ENCODE measurements around the gene GADD45B. TPM values are rescaled to one million over a fixed set of nuclear protein-coding genes. Genes with fewer than 3 reads are reported as not detected.
"Not testable (repeated sequence)": the region's sequence is repeated elsewhere in the genome, so short reads cannot be mapped to it uniquely, and the experiment has no call there.

The GADD45B gene
- total RNA-seq, 1 experiment from 2014 or later: 132 TPM

DNA sequence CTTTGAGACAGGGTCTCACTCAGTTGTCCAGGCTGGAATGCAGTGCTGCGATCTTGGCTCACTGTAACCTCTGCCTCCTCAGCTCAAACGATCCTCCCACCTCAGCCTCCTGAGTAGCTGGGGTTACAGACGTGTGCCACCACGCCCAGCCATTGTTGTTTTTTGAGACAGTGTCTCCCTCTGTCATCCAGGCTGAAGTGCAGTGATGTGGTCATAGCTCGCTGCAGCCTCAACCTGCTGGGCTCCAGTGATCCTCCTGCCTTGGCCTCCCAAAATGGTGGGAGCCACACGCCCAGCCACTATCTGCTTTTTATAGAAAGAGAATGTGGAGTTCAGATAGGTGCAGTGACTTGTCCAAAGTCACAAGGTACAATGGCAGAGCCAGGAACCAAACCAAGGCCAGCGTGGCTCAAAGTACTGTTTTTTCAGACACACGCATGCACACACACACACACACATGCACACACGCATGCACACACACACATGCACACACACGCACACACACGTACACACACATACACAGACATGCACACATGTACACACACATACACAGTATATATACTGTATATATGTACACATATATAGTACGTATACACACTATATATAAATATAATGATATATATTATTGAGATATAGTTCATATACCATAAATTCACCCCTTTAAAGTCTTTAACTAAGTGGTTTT, 6.6 kb downstream of the GADD45B start:
- Histone ChIP-seq H3K4me1 (replicated peaks) (peaks cover 20% of the 10 kb centered on the region), H3K4me3 (no peak overlapping the region), H3K36me3 (peaks cover 17% of the 10 kb centered on the region), H3K27ac (no peak overlapping the region), H3K9me3 (replicated peaks) (peaks cover 11% of the 10 kb centered on the region), H3K27me3 (replicated peaks) (no peaks in the 10 kb centered on the region)
- DNase-seq (ENCODE audit: low read depth in 1 of 2, low spot score in 2 of 2): no peak

DNA sequence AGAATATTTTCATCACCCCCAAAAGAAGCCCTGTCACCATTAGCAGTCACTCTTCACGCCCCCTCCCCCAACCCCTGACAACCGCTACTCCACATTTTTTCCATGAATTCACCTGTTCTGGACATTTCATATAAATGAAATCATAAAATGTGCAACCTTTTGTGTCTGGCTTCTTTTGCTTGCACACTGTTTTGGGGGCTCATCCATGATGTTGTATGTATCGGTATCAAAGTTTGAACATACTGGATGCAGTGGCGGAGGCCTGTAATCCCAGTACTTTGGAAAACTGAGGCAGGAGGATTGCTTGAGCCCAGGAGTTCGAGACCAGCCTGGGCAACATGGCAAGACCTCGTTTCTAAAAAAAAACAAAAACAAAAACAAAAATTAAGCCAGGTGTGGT, 7.2 kb downstream of the GADD45B start:
- Histone ChIP-seq H3K27ac (no peak overlapping the region), H3K27me3 (replicated peaks) (no peaks in the 10 kb centered on the region), H3K4me1 (replicated peaks) (peaks cover 20% of the 10 kb centered on the region), H3K9me3 (replicated peaks) (peaks cover 11% of the 10 kb centered on the region), H3K4me3 (no peak overlapping the region), H3K36me3 (peaks cover 11% of the 10 kb centered on the region)
- no peak for DNase-seq (ENCODE audit: low read depth in 1 of 2, low spot score in 2 of 2)

DNA sequence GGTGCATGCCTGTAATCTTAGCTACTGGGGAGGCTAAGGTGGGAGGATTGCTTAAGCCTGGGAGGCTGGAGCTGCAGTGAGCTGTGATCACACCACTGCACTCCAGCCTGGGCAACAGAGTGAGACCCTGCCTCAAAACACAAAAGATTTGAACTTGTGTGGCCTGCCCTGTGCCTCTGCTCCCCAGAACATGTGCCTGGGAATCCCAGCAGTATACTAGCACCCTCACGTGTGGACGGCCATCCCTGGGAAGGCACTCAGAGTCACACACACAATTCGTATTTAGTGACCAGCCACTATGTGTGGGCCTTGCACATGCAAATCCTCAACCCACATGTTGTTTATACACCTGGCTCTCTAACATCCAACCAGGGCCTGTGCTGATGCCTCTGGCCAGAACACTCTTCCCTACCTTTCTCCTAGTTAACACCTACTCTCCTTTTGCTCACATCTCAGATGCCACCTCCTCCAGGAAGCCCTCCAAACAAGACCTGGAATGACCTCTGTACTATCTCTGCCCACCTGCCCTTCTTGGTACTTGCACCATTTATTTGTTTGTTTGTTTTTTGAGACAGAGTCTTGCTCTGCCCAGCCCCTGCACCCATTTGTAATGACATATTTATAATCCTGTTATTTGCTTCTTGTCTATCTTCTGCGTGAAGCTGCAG, 7.7 kb downstream of the GADD45B start:
- peaks cover 6% of the 10 kb centered on the region for H3K36me3 ChIP-seq
- peaks cover 20% of the 10 kb centered on the region for H3K4me1 ChIP-seq (replicated peaks)
- no peaks in the 10 kb centered on the region for H3K27me3 ChIP-seq (replicated peaks)
- H3K27ac ChIP-seq: no peak overlapping the region
- DNase-seq (ENCODE audit: low read depth in 1 of 2, low spot score in 2 of 2): no peak
- no peak overlapping the region for H3K4me3 ChIP-seq
- H3K9me3 ChIP-seq (replicated peaks): peaks cover 11% of the 10 kb centered on the region

DNA sequence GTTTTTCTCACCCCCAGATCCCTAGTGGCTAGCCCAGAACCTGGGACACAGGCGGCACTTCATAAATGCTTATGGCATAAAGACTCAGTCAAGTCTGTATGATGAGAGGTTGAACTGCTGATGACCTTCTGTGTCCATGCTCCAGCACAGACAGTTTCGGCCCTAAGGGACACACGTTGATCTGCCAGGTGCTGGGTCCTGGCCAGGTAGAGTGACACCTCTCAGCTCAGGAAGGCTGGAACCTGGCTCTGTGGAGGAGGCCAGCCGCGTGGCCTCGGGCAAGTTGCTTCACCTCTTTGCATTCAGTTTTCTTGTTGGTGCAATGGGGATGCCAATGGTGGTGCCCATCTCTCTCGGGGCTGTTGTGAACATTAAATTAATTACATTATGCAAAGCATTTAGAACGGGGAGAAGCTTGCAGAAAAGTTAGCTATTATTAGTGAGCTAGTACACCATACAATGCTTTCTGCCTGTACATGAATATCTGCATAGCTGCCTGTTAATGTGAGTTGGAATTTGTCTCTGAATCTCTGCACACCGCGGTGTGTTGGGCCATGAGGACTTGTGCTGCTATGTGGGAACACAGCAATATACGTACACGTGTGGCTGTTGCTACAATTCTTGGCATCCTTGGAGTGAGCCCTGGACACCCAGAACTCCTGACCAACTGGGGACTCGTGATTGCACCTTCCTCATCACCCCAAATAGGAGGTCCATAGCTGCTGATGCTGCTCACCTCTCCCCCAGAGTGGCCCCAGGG, 8.4 kb downstream of the GADD45B start:
- Histone ChIP-seq H3K9me3 (replicated peaks) (peaks cover 11% of the 10 kb centered on the region), H3K4me3 (no peak overlapping the region), H3K4me1 (replicated peaks) (peaks cover 21% of the 10 kb centered on the region), H3K36me3 (no peaks in the 10 kb centered on the region; the same call in 1 of the 2 replicates), H3K27me3 (replicated peaks) (no peaks in the 10 kb centered on the region), H3K27ac (no peak overlapping the region)
- DNase-seq (ENCODE audit: low read depth in 1 of 2, low spot score in 2 of 2): no peak

DNA sequence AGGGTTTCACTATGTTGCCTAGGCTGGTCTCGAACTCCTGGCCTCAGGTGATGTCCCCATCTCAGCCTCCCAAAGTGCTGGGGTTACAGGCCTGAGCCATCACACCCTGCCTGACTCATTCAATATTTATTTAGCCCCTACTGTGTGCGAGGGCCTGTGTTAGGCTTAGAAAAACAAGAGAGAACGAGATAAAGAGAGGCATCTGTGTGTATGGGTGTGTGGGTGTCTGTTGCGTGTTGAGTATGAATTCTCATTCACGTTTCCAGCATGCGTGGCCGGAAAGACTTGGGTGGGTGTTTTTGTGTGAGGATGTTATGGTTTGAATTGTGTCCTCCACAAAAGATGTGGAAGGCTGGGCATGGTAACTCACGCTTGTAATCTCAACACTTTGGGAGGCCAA, 9.5 kb downstream of the GADD45B start:
- no peaks in the 10 kb centered on the region for H3K36me3 ChIP-seq
- no peak overlapping the region for H3K27ac ChIP-seq
- H3K27me3 ChIP-seq (replicated peaks): no peaks in the 10 kb centered on the region
- peaks cover 11% of the 10 kb centered on the region for H3K9me3 ChIP-seq (replicated peaks)
- no peak for DNase-seq (ENCODE audit: low read depth in 1 of 2, low spot score in 2 of 2)
- H3K4me3 ChIP-seq: no peak overlapping the region
- peaks cover 20% of the 10 kb centered on the region for H3K4me1 ChIP-seq (replicated peaks)

DNA sequence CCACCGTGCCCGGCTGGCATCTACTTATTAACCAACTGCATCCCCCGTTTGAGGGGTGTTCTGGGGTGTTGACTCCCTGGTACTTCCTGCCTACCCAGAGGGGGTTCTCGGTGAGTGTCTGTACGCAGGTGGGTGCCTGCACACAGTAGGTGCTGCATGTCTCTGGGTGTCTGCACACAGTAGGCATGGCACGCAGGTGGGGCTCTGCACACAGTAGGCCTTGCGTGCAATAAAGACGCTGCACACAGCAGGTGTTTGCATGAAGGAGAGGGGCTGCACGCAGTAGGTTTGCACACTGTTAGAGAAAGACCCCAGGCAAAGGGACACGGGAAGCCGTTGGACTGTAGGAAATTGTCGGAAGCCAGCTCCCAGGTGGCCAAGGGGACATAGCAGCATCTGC, 11.2 kb downstream of the GADD45B start:
- H3K27ac ChIP-seq: no peak overlapping the region
- H3K27me3 ChIP-seq (replicated peaks): no peaks in the 10 kb centered on the region
- peaks cover 11% of the 10 kb centered on the region for H3K9me3 ChIP-seq (replicated peaks)
- peaks cover 30% of the 10 kb centered on the region for H3K4me1 ChIP-seq (replicated peaks)
- DNase-seq (ENCODE audit: low read depth in 1 of 2, low spot score in 2 of 2): no peak
- H3K36me3 ChIP-seq: no peaks in the 10 kb centered on the region
- no peak overlapping the region for H3K4me3 ChIP-seq

DNA sequence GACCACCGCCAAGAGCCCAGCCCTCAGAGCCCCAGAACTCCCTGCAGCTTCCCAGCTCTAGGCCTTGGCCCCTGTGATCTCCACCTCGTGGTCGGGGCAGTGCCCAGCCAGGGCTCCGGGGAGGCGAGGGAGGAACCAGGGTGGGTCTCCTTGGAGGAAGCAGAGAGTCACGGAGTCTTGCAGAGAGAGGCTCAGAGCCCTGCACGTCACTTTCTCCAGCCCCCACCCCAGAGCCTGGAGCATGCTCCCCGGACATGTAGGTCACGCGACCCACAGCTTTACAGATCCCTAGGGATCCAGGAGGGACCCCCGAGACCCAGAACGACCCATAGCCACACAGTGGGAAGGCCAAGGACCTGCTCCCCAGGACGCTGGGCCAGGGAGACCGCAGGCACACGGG, 11.9 kb downstream of the GADD45B start:
- H3K27ac ChIP-seq: no peak overlapping the region
- DNase-seq (ENCODE audit: low read depth in 1 of 2, low spot score in 2 of 2): no peak

DNA sequence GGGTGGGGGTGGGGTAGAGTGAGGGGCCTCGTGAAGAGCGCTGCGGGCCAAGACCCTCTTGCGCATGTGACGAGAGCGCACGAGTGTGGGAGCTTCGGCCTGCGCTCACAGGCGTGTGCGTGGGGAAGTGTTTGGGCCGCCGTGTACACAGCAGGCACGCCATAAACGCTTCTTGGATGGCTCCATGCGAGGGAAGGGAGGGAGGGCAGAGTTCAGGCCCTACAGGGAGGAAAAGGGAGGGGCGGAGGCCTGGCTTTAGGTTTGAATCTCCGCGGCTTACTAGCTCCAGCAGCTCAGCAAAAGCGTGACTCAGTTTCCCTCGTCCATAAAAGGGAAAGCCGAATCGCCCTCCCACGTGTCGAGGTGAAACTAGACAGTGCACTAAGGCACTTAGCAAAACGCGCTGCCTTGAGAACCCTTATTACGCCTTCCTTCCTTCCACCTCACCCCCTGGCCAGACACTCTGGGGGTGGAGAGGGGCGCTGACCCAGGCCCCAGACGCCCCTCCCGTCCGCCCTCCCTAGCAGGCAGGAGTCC, 12.5 kb downstream of the GADD45B start:
- no peak for DNase-seq (ENCODE audit: low read depth in 1 of 2, low spot score in 2 of 2)
- peaks cover 44% of the 10 kb centered on the region for H3K4me1 ChIP-seq (replicated peaks)
- H3K4me3 ChIP-seq: no peak overlapping the region
- no peaks in the 10 kb centered on the region for H3K36me3 ChIP-seq
- H3K27ac ChIP-seq: no peak overlapping the region
- H3K9me3 ChIP-seq (replicated peaks): peaks cover 5% of the 10 kb centered on the region; the same call in 1 of the 2 replicates
- H3K27me3 ChIP-seq (replicated peaks): no peaks in the 10 kb centered on the region

More for the DNA sequence above, 11.9 kb downstream of the GADD45B start:
- peaks cover 6% of the 10 kb centered on the region; the same call in 1 of the 2 replicates for H3K9me3 ChIP-seq (replicated peaks)
- no peaks in the 10 kb centered on the region for H3K27me3 ChIP-seq (replicated peaks)
- H3K4me3 ChIP-seq: no peak overlapping the region
- peaks cover 37% of the 10 kb centered on the region for H3K4me1 ChIP-seq (replicated peaks)
- H3K36me3 ChIP-seq: no peaks in the 10 kb centered on the region

DNA sequence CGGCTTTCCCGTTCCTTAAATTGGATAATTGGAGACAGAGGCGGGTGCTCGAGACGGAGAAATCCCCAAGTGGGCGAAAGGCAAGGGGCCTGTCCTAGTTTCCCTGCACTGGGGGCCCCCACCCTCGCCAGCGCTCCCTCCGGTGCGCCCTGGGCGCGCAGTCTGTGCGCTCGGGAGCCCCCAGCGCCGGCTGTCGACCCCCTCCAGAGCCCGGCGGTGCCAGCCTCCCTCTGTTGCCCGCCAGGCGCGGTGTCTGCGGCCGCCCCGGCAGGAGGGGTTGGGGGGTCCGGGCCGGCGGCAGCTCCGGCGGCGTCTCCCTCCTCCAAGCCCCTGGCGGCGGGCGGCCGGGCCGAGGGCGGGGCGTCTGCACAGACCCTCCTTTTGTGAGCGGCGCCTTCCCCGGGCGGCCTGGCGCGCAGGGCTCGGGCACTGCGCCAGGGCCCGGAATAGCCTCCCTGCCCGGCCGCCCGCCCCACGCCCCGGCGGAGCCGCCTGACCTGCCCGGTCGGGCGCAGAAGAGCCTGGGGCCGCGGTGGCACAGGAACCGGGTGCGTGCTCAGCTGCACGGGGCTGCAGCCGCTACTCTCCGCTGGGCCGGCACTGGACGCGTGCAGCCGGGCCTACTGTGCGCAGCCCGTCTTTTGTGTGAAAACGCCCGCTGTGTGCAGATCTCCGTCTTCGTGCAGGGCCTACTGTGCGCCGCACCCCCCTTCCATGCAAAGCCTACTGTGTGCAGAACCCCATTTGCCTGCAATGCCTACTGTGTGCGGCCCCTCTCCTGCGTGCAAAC, 13.2 kb downstream of the GADD45B start:
- no peak overlapping the region for H3K27ac ChIP-seq
- peak; percentile 44 to 66 for DNase-seq (ENCODE audit: low read depth in 1 of 2, low spot score in 2 of 2)
- no peaks in the 10 kb centered on the region for H3K36me3 ChIP-seq
- no peaks in the 10 kb centered on the region for H3K9me3 ChIP-seq (replicated peaks)
- peak overlapping the region; percentile 23 for H3K4me3 ChIP-seq
- peaks cover 50% of the 10 kb centered on the region for H3K4me1 ChIP-seq (replicated peaks)
- no peaks in the 10 kb centered on the region for H3K27me3 ChIP-seq (replicated peaks)

DNA sequence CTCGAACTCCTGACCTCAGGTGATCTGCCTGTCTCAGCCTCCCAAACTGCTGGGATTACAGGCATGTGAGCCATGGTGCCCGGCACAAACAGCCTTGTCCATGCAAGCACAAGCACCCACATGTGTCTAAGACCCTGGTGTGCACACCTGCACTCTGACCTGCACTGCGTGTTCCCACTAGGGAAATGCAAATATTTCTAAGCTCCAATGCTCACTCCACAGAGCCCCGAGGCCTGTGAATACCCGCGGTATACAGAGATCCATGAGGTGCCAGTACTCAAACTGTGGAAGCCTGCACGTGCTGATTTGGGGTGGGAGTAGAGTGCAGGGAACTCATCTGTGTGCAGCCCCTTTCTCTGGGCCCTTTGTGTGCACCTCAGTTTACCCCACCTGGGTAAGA, 14.7 kb downstream of the GADD45B start:
- DNase-seq (ENCODE audit: low read depth in 1 of 2, low spot score in 2 of 2): no peak
- Histone ChIP-seq H3K4me3 (no peak overlapping the region), H3K27ac (peak overlapping the region; percentile 53; the same call in 1 of the 2 replicates)

DNA sequence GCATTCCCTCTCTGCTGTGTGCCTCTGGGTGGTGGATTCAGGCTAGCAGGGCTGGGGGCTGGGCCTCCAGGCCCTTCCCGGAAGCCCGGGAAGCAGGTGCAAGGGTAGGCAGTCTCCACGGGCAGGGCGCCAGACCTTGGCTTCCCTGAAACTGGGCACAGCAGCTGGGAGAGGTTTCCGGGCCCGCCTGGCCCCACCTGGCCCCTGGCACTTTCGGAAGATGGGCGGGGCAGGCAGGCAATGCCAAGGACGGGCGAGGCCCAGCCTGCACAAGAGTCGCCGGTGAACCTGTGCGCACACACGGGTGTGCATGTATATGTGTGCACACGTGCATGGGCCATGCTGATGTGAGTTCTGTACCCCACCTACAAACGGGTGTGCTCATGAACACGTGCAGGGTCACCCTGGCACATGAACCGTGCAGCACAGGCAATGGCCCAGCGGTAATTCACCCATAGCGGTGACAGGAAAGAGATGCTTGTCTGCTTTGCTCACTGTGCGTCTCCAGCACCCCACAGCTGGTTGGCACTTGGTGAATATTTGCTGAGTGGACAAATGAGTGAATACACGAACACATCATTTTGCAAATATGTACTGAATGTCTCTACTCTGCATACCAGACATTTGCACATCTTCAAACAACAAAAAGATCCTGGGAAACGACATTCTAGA, 15.3 kb downstream of the GADD45B start:
- H3K27ac ChIP-seq: peak overlapping the region; percentile 53
- no peaks in the 10 kb centered on the region for H3K27me3 ChIP-seq (replicated peaks)
- H3K9me3 ChIP-seq (replicated peaks): no peaks in the 10 kb centered on the region
- peaks cover 72% of the 10 kb centered on the region for H3K4me1 ChIP-seq (replicated peaks)
- DNase-seq (ENCODE audit: low read depth in 1 of 2, low spot score in 2 of 2): peak; percentile 84 to 87
- no peaks in the 10 kb centered on the region for H3K36me3 ChIP-seq
- no peak overlapping the region for H3K4me3 ChIP-seq

More for the DNA sequence above, 14.7 kb downstream of the GADD45B start:
- no peaks in the 10 kb centered on the region for H3K27me3 ChIP-seq (replicated peaks)
- peaks cover 66% of the 10 kb centered on the region for H3K4me1 ChIP-seq (replicated peaks)
- H3K9me3 ChIP-seq (replicated peaks): no peaks in the 10 kb centered on the region
- no peaks in the 10 kb centered on the region for H3K36me3 ChIP-seq

DNA sequence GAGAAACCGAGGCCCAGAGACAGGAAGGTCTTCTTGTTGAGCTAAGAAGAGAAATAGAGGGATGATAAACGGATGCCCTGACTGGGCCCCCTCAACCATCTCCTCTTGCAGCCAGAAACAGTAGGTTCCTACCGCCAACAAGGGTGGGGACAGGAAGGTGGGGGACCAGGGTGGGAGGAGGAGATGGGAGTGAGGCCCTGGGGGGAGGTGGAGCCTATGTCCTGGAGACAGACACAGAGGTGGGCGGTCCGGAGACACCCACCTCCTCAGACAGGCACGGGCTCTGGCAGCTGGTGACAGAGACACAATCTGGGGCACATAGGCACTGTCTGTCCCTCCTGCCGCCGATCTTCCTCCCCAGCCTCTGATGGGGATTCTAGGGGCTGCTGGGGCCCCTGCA, 16.9 kb downstream of the GADD45B start:
- H3K4me1 ChIP-seq (replicated peaks): peaks cover 74% of the 10 kb centered on the region
- no peaks in the 10 kb centered on the region for H3K27me3 ChIP-seq (replicated peaks)
- peak in 1 of 2 experiments; percentile 48 for DNase-seq (ENCODE audit: low read depth in 1 of 2, low spot score in 2 of 2)
- H3K4me3 ChIP-seq: no peak overlapping the region
- no peaks in the 10 kb centered on the region for H3K9me3 ChIP-seq (replicated peaks)
- no peak overlapping the region for H3K27ac ChIP-seq
- no peaks in the 10 kb centered on the region for H3K36me3 ChIP-seq

DNA sequence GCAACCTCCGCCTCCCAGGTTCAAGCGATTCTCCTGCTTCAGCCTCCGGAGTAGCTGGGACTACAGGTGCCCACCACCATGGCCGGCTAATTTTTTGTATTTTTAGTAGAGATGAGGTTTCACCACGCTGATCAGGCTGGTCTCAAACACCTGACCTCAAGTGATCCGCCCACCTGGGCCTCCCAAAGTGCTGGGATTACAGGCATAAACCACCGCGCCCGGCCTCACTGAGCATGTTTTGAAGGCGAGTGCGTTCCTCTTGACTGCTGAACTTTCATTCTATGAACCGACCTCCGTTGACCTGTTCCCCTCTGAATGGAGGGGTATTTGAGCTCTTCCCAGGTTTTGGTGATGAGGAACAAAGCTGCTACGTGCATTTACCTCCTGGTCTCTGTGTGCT, 17.5 kb downstream of the GADD45B start:
- not testable (repeated sequence) for H3K27ac ChIP-seq; H3K9me3 ChIP-seq (replicated peaks); H3K36me3 ChIP-seq; H3K27me3 ChIP-seq (replicated peaks); DNase-seq (ENCODE audit: low read depth in 1 of 2, low spot score in 2 of 2); H3K4me3 ChIP-seq
- peaks cover 79% of the 10 kb centered on the region for H3K4me1 ChIP-seq (replicated peaks)

Data from SJSA1 (cell line).